DND-41 (cell line): ENCODE data around the gene PTGFRN.

ENCODE experiments used
- ATAC-seq: fragments of 200-7000 bp; cut with Tn5 transposase; 3 replicates; pipeline ENCODE4 v1.9.1; 2021; ENCODE audit warnings: low read depth; ENCODE audit not compliant: insufficient read depth
- DNase-seq: peaks from one replicate; pipeline ENCODE4 v3.0.0-alpha.2; 2020
- H2AFZ ChIP-seq: 2 replicates; pipeline ENCODE4 v1.6.0; 2012; ENCODE audit warnings: low read depth, low read length
- H3K27ac ChIP-seq: 2 replicates; pipeline ENCODE4 v1.5.1; 2012; ENCODE audit warnings: low read length, inconsistent platforms
- H3K27me3 ChIP-seq: fragments of 200-600 bp; sonication (generic); 2 replicates; pipeline ENCODE4 v1.6.0; 2012; ENCODE audit warnings: low read length, mild to moderate bottlenecking, inconsistent platforms; ENCODE audit not compliant: insufficient read depth, poor library complexity
- H3K36me3 ChIP-seq: 2 replicates; pipeline ENCODE4 v1.5.1; 2012; ENCODE audit warnings: low read length, inconsistent platforms; ENCODE audit not compliant: insufficient read depth
- H3K4me1 ChIP-seq: 2 replicates; pipeline ENCODE4 v1.5.1; 2012; ENCODE audit warnings: mild to moderate bottlenecking, low read length; ENCODE audit not compliant: insufficient read depth
- H3K4me2 ChIP-seq: 2 replicates; pipeline ENCODE4 v1.6.0; 2012; ENCODE audit warnings: mild to moderate bottlenecking, moderate library complexity, low read length, inconsistent platforms; ENCODE audit not compliant: insufficient read depth
- H3K4me3 ChIP-seq, 2 experiments: fragments of 200-600 bp in 1 of 2; shearing (Covaris generic) in 1 of 2; 2 replicates each; pipeline ENCODE4 v1.5.1; 2012 to 2016; ENCODE audit warnings: inconsistent platforms in 2 of 2, low read length in 2 of 2, mild to moderate bottlenecking in 2 of 2, low read depth in 1 of 2, moderate library complexity in 1 of 2
- H3K79me2 ChIP-seq: 2 replicates; pipeline ENCODE4 v1.6.0; 2012; ENCODE audit warnings: low read length, inconsistent platforms; ENCODE audit not compliant: insufficient read depth
- H3K9ac ChIP-seq: 2 replicates; pipeline ENCODE4 v1.6.0; 2012; ENCODE audit warnings: low read depth, mild to moderate bottlenecking, inconsistent platforms, low read length, moderate library complexity
- H3K9me3 ChIP-seq: 2 replicates; pipeline ENCODE4 v1.5.1; 2012; ENCODE audit warnings: low read length, moderate library complexity, mild to moderate bottlenecking, inconsistent platforms; ENCODE audit not compliant: insufficient read depth, severe bottlenecking
- H4K20me1 ChIP-seq: 2 replicates; pipeline ENCODE4 v1.6.0; 2012; ENCODE audit warnings: low read length; ENCODE audit not compliant: insufficient read depth
- CTCF ChIP-seq: IDR thresholded peaks from 2 replicates; pipeline ENCODE4 v1.5.1; 2012; ENCODE audit warnings: borderline replicate concordance, low read length, moderate library complexity, mild to moderate bottlenecking; ENCODE audit not compliant: poor library complexity, severe bottlenecking; ENCODE audit errors: extremely low read depth
- EZH2 ChIP-seq: IDR thresholded peaks from 3 replicates; pipeline ENCODE4 v1.6.1; 2012; ENCODE audit warnings: borderline replicate concordance, low read depth, mild to moderate bottlenecking, moderate library complexity, low read length, inconsistent platforms; ENCODE audit not compliant: severe bottlenecking

The PTGFRN gene

GRCh38 chr1:116997066-116997465, 87.3 kb downstream of the PTGFRN start:
- H4K20me1 ChIP-seq: no peaks in the 10 kb centered on the region
- H3K27ac ChIP-seq: no peak overlapping the region
- no peaks in the 10 kb centered on the region for H3K27me3 ChIP-seq
- H3K9me3 ChIP-seq: no peaks in the 10 kb centered on the region
- no peaks in the 10 kb centered on the region for H3K4me1 ChIP-seq
- DNase-seq: no peak
- no peaks in the 10 kb centered on the region for H3K79me2 ChIP-seq
- H3K36me3 ChIP-seq: no peaks in the 10 kb centered on the region
- H3K4me2 ChIP-seq: no peak overlapping the region
- H3K4me3 ChIP-seq: no peak overlapping the region
- H2AFZ ChIP-seq: no peak overlapping the region
- no peak overlapping the region for H3K9ac ChIP-seq
- no peak for TF ChIP-seq CTCF
- no peak for TF ChIP-seq EZH2
- ATAC-seq: no peak

- TF ChIP-seq CTCF (no peak), EZH2 (no peak)
- no peak for ATAC-seq
- Histone ChIP-seq H4K20me1 (no peaks in the 10 kb centered on the region), H3K79me2 (no peaks in the 10 kb centered on the region), H3K9me3 (no peaks in the 10 kb centered on the region), H3K4me1 (no peaks in the 10 kb centered on the region), H3K36me3 (no peaks in the 10 kb centered on the region), H3K9ac (no peak overlapping the region), H3K27me3 (no peaks in the 10 kb centered on the region), H3K4me3 (no peak overlapping the region), H2AFZ (no peak overlapping the region), H3K4me2 (no peak overlapping the region), H3K27ac (no peak overlapping the region)
- no peak for DNase-seq
Measured at GRCh38 chr1:116997636-116998035, 87.9 kb downstream of the PTGFRN start.

GRCh38 chr1:116999596-116999995, 89.9 kb downstream of the PTGFRN start:
- Histone ChIP-seq H3K36me3 (no peaks in the 10 kb centered on the region), H3K79me2 (no peaks in the 10 kb centered on the region), H4K20me1 (no peaks in the 10 kb centered on the region), H3K27me3 (no peaks in the 10 kb centered on the region), H3K27ac (no peak overlapping the region), H2AFZ (no peak overlapping the region), H3K4me3 (no peak overlapping the region), H3K4me2 (no peak overlapping the region), H3K9ac (no peak overlapping the region), H3K9me3 (no peaks in the 10 kb centered on the region), H3K4me1 (no peaks in the 10 kb centered on the region)
- no peak for DNase-seq
- ATAC-seq: no peak
- no peak for TF ChIP-seq CTCF
- TF ChIP-seq EZH2: no peak

GRCh38 chr1:117000142-117000541, 90.4 kb downstream of the PTGFRN start:
- Histone ChIP-seq H2AFZ (no peak overlapping the region), H3K27me3 (no peaks in the 10 kb centered on the region), H3K4me2 (no peak overlapping the region), H3K27ac (no peak overlapping the region), H3K4me3 (no peak overlapping the region), H4K20me1 (no peaks in the 10 kb centered on the region), H3K4me1 (no peaks in the 10 kb centered on the region), H3K9me3 (no peaks in the 10 kb centered on the region), H3K9ac (no peak overlapping the region), H3K36me3 (no peaks in the 10 kb centered on the region), H3K79me2 (no peaks in the 10 kb centered on the region)
- TF ChIP-seq CTCF: no peak
- no peak for TF ChIP-seq EZH2
- ATAC-seq (no peak), DNase-seq (no peak)
